Effector memory CD4-positive, alpha-beta T cell (primary cell): Measurements from ENCODE around the gene IL20RB.

Experiments
- DNase-seq, 3 donors: peaks; one replicate each; pipeline ENCODE4 v3.0.0-alpha.2; 2020
- H3K27ac ChIP-seq: 2 replicates; pipeline ENCODE4 v1.7.0; 2013; ENCODE audit warnings: mild to moderate bottlenecking, low read length, moderate library complexity; ENCODE audit not compliant: insufficient read depth, poor library complexity, severe bottlenecking
- H3K27me3 ChIP-seq: replicated peaks from 2 replicates; pipeline ENCODE4 v1.7.0; 2013; ENCODE audit warnings: mild to moderate bottlenecking, low read length; ENCODE audit not compliant: insufficient read depth, control insufficient read depth, poor library complexity, severe bottlenecking
- H3K36me3 ChIP-seq: 2 replicates; pipeline ENCODE4 v1.7.0; 2013; ENCODE audit warnings: mild to moderate bottlenecking, low read length, moderate library complexity; ENCODE audit not compliant: control insufficient read depth, insufficient read depth
- H3K4me1 ChIP-seq: 2 replicates; pipeline ENCODE4 v1.7.0; 2013; ENCODE audit warnings: low read length, mild to moderate bottlenecking; ENCODE audit not compliant: control insufficient read depth, insufficient read depth, poor library complexity, severe bottlenecking
- H3K4me3 ChIP-seq: 2 replicates; pipeline ENCODE4 v1.7.0; 2013; ENCODE audit warnings: low read length, low read depth, mild to moderate bottlenecking; ENCODE audit not compliant: insufficient read depth, poor library complexity, severe bottlenecking
- H3K9me3 ChIP-seq: 2 replicates; pipeline ENCODE4 v1.7.0; 2013; ENCODE audit warnings: mild to moderate bottlenecking, low read length, moderate library complexity; ENCODE audit not compliant: control insufficient read depth

Gene IL20RB

DNA sequence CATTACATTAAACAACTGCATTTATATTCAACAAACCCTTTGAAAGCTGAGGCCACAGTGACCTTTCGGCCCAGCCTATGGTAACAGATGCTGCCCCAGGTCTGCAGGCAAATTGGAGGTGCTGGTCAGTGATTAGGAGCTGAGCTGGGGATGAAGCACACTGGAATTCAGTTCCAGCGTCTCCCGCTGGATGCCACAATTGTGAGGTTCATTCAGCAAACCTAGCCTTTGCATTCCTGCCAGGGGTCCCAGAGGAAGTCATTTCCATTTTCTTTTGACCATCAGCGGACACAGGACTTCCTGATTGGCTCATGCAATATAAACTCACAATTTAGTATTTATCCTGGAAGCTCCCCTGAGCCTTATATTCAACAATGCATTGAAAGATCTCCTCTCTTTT is 89.5 kb downstream of the IL20RB start:
- no peaks in the 10 kb centered on the region for H3K4me1 ChIP-seq
- H3K27me3 ChIP-seq: no peaks in the 10 kb centered on the region
- no peaks in the 10 kb centered on the region for H3K9me3 ChIP-seq
- H3K27ac ChIP-seq: no peak overlapping the region
- no peaks in the 10 kb centered on the region for H3K36me3 ChIP-seq
- no peak overlapping the region for H3K4me3 ChIP-seq
- no peak for DNase-seq

DNA sequence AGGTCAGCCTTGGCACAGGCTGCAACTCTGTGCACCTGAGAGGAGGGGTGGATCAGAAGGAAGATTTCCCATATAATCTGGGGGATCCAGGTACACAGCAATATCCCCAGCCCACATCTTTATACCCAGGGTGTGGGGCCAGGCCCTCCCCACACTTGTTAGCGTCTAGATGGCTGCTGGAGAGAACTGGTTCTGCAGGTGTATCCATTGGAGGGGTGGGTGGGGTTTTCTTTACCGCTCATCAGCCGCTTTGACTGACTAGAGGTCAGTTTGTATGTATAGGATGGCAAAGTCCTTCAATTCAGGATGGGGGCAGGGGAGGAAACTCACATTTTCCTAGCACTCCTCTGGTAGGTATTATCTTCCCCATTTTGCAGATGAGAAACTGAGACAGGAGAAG is 92.5 kb downstream of the IL20RB start:
- Histone ChIP-seq H3K9me3 (no peaks in the 10 kb centered on the region), H3K4me1 (no peaks in the 10 kb centered on the region), H3K27ac (no peak overlapping the region), H3K27me3 (no peaks in the 10 kb centered on the region), H3K36me3 (no peaks in the 10 kb centered on the region), H3K4me3 (no peak overlapping the region)
- no peak for DNase-seq

DNA sequence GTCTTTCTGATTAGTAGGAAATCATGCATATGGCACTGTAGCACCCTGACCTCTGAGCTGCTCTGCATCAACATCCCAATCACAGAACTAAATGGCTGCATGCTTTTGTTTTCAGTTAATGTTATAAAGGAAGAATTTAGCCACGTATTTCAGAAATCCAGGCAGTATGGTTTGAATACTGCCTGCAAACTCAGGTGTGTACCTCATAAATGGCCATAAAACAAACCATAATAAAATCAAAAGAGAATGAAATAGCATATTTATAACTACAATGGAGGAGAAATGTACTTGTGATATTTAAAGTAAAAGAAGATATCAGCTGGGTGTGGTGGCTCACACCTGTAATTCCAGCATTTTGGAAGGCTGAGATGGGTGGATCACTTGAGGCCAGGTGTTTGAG is 94.5 kb downstream of the IL20RB start:
- H3K4me1 ChIP-seq: no peaks in the 10 kb centered on the region
- H3K4me3 ChIP-seq: no peak overlapping the region
- H3K27me3 ChIP-seq: no peaks in the 10 kb centered on the region
- no peak for DNase-seq
- no peaks in the 10 kb centered on the region for H3K9me3 ChIP-seq
- no peak overlapping the region for H3K27ac ChIP-seq
- no peaks in the 10 kb centered on the region for H3K36me3 ChIP-seq
